Stimulated activated CD8-positive, alpha-beta memory T cell treated with anti-CD3 and anti-CD28 coated beads, Interleukin-2, amount 100 ng/mL, for 1 hour (primary cell): ENCODE results near the gene CENPU.
"Not testable (repeated sequence)": the region's sequence is repeated elsewhere in the genome, so short reads cannot be mapped to it uniquely, and the experiment has no call there.

ENCODE experiments used
- DNase-seq, 2 donors: peaks; one replicate each; pipeline ENCODE4 v3.0.0-alpha.2; 2020; ENCODE audit warnings: low read depth in 2 of 2

The CENPU gene

GRCh38 chr4:184733654-184734524 is at the start of gene CENPU:
Gene CENPU (minus strand): TSS chr4:184734096. CDS start chr4:184734062, 34 bp downstream.
- peak; percentile 88 to 90 for DNase-seq

- no peak for DNase-seq
Measured at GRCh38 chr4:184782731-184783373, 49.0 kb upstream of the CENPU start.

GRCh38 chr4:184779160-184779559 is 45.3 kb upstream of the CENPU start:
- DNase-seq: not testable (repeated sequence)

GRCh38 chr4:184778325-184778724 is 44.4 kb upstream of the CENPU start:
- DNase-seq: no peak

GRCh38 chr4:184776821-184777220 is 42.9 kb upstream of the CENPU start:
- no peak for DNase-seq

- no peak for DNase-seq
Measured at GRCh38 chr4:184775854-184776555, 42.1 kb upstream of the CENPU start.

- DNase-seq: no peak
Measured at GRCh38 chr4:184774152-184774551, 40.3 kb upstream of the CENPU start.

GRCh38 chr4:184771416-184771815 is 37.5 kb upstream of the CENPU start:
- no peak for DNase-seq

- DNase-seq: no peak
Measured at GRCh38 chr4:184769141-184769765, 35.4 kb upstream of the CENPU start.

- DNase-seq: no peak
Measured at GRCh38 chr4:184768296-184768695, 34.4 kb upstream of the CENPU start.

- DNase-seq: no peak
Measured at GRCh38 chr4:184766446-184766845, 32.5 kb upstream of the CENPU start.

- DNase-seq: no peak
Measured at GRCh38 chr4:184765473-184766340, 31.8 kb upstream of the CENPU start.

GRCh38 chr4:184764601-184765000 is 30.7 kb upstream of the CENPU start:
- DNase-seq: no peak

- no peak for DNase-seq
Measured at GRCh38 chr4:184763150-184763780, 29.4 kb upstream of the CENPU start.

GRCh38 chr4:184762100-184762499 is 28.2 kb upstream of the CENPU start:
- DNase-seq: peak in 1 of 2 donors; percentile 5

GRCh38 chr4:184760681-184761080 is 26.8 kb upstream of the CENPU start:
- DNase-seq: no peak

- no peak for DNase-seq
Measured at GRCh38 chr4:184757810-184758209, 23.9 kb upstream of the CENPU start.

- no peak for DNase-seq
Measured at GRCh38 chr4:184756399-184756798, 22.5 kb upstream of the CENPU start.

GRCh38 chr4:184755278-184755677 is 21.4 kb upstream of the CENPU start:
- no peak for DNase-seq

GRCh38 chr4:184752496-184753275 is 18.8 kb upstream of the CENPU start:
- no peak for DNase-seq
